Measurements from ENCODE around the gene SLN.

The SLN gene

GRCh38 chr11:107682572-107682971 lies 29.3 kb downstream of the SLN start:
- H3K27ac ChIP-seq = no peak overlapping the region
- no peak for TF ChIP-seq ZFX (IDR thresholded peaks at IDR 0.05; ENCODE audit: borderline replicate concordance)
- no peak for TF ChIP-seq CTCF (IDR thresholded peaks at IDR 0.05)

- no peak for TF ChIP-seq CTCF (IDR thresholded peaks at IDR 0.05)
- TF ChIP-seq ZFX (IDR thresholded peaks at IDR 0.05; ENCODE audit: borderline replicate concordance) = no peak
- H3K27ac ChIP-seq = no peak overlapping the region
Observed at GRCh38 chr11:107682171-107682570, 29.7 kb downstream of the SLN start.

GRCh38 chr11:107679255-107680024 lies 32.4 kb downstream of the SLN start:
- TF ChIP-seq CTCF (IDR thresholded peaks at IDR 0.05) (no peak), ZFX (IDR thresholded peaks at IDR 0.05; ENCODE audit: borderline replicate concordance) (no peak)
- H3K27ac ChIP-seq = no peak overlapping the region

GRCh38 chr11:107678632-107678971 lies 33.3 kb downstream of the SLN start:
- H3K27ac ChIP-seq = no peak overlapping the region
- TF ChIP-seq CTCF (IDR thresholded peaks at IDR 0.05) = no peak
- TF ChIP-seq ZFX (IDR thresholded peaks at IDR 0.05; ENCODE audit: borderline replicate concordance) = no peak

GRCh38 chr11:107677924-107678631 lies 33.8 kb downstream of the SLN start:
- no peak for TF ChIP-seq CTCF (IDR thresholded peaks at IDR 0.05)
- TF ChIP-seq ZFX (IDR thresholded peaks at IDR 0.05; ENCODE audit: borderline replicate concordance) = no peak
- H3K27ac ChIP-seq = no peak overlapping the region

GRCh38 chr11:107676336-107677057 lies 35.4 kb downstream of the SLN start:
- no peak overlapping the region for H3K27ac ChIP-seq
- TF ChIP-seq CTCF (IDR thresholded peaks at IDR 0.05) (no peak), ZFX (IDR thresholded peaks at IDR 0.05; ENCODE audit: borderline replicate concordance) (no peak)
